GM21529 (cell line): ENCODE data around the gene SHQ1.

ENCODE experiments used
- ATAC-seq: cut with Tn5 transposase; IDR thresholded peaks from one replicate; pipeline ENCODE4 v1.9.1; 2021; ENCODE audit not compliant: unreplicated experiment

The SHQ1 gene

GRCh38 chr3:72847751-72848702 lies at the start of gene SHQ1:
SHQ1 (minus strand) TSS chr3:72848445; CDS start chr3:72848340, 105 bp downstream.
- peak; percentile 92 for ATAC-seq

DNA sequence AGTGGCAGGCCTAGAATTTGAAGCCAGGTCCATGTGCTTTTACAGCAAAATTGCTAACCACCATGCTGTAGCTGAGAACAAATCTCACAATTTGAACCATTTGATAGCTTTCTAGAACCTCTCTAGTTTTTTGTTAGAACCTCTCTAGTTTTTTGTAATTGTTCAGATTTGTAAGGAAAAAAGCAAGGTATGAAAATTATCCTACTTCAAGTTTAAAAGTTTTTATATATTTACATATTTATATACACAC lies 49.4 kb upstream of the SHQ1 start:
- no peak for ATAC-seq

DNA sequence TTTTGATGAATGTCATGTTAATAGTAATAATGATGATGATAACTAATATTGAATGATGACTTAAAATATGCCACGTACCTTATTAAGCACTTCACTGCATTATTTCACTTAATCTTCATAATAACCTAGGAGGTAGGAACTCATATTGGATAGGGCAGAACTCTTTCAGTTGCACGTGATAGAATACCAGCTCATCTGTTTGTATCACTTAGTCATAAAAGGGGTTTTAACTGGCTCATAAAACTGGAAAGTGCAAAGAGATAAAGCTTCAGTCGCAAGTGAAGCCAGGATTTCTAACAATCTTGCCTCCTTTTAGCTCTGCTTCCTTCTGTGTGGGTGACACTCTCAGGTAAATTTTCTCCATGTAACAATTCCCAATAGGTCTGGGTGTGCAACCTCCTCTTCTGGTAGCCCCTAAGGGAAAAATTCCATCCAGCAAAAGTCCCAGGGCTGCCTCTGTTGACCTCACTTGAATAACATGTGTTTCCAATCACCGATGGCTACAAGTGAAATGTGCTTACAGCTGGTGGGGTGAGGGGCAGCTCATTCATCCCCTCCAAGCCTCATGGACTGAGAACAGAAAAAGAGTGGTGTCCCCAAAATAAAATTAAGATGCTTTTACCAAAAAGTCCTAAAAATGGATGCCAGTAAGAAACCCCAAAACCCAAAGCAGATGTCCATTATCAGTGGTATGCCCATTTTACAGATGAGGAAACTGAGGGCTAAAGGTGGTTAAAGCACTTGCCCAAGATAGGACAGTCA lies 48.9 kb upstream of the SHQ1 start:
- no peak for ATAC-seq

GRCh38 chr3:72894976-72895552 lies 46.8 kb upstream of the SHQ1 start:
- ATAC-seq, result no peak

GRCh38 chr3:72892870-72893269 lies 44.6 kb upstream of the SHQ1 start:
- no peak for ATAC-seq

DNA sequence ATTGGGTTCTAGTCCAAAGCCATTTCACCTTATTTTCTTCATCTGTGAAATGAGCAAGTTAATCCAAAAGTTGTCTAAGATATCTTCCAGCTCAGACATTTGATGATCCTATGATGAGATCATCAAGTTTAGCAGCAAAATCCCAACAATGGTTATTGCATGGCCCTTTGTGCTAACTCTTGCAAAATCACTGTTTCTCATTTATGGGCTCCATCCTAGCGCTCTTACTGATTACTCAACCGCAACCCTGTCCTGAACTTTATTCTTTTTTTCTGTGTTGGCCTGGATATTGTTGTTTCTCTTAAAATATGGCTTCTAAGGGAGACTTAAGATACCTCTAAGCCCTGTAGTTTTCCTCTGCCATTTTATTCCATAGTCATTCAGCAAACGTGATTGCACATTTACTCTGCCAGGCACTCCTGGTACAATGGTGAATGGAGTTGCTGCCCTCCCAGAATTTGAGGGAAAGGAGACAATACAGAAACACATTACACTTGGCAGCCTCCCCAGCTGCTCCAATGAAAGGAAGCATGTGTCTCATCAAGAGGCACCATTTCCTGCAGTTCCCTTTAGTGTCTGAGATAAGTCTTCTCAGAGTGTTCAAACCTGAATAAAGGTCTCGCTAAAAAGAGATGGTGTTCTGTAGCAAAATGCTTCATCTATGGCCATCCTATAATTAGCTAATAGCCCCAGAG lies 44.0 kb upstream of the SHQ1 start:
- ATAC-seq, result no peak

DNA sequence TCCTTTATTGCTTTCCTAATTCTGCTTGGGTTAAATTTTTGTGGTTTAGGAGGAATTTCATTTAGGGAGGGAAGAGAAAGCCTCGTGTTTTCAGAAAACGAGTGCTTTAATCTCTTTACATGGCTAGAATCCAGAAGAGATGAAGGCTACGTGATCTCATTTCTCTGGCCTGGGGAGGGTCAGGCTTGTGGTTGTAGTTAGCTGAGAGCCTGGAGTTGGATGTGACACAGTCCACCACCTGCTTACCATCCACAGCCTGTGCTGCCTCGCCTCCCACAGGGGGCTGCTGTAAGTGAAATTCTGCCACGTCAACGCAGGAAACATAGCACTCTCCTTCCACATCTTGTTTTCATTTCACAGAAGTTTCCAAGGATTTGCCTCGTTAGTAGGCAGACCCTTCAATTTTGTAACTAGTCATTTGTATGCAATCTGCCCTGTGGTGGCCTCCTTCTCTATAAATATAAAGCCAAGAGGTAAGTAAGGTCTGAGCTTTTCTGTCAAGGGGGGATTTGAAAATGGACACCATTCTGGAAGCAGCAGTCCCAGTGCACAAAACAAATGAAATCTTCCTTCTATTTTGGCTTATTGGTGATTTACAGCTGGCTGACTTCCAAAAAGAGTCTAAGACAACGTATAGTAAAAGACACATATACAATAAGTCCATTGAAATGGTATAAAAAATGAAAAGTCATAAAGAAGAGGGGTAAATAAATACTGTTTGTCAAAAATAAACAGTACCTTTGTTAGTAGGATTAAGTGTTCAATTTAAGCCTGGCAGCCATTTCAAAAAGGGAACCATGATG lies 43.0 kb upstream of the SHQ1 start:
- ATAC-seq, result no peak

DNA sequence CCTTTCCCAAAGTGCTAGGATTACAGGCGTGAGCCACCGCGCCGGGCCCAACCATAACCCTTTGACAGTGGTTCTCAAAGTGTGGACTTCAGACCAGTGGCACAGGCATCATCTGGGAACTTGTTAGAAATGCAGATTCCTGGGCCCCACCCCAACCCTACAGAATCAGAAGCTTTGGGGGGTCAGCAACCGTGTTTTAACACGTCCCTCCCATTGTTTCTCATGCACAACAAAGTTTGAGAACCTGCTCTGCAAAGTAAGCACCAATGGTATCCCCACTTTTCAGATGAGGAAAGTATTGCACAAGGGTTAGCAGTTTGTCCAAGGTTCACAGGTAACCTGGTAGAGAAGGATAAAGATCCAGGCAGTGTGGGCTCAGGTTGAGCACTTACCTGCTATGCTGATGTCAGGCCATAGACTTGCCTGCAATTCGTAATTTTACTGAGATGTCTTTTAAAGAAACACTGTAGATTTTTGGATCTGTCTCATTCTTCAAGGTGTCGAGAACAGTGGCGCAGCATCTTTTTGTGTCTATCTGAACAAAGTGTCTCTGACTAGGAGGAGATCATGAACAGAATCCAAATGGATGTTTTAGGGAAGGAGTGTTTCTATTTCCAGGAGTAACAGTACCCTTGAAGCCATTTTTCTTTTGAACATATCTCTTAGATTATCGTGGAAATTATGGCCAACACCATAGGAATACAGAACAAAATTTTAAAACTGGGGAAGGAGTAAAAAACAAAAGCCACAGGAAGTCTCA lies 42.1 kb upstream of the SHQ1 start:
- no peak for ATAC-seq

- no peak for ATAC-seq
Measured at GRCh38 chr3:72889310-72890165, 41.3 kb upstream of the SHQ1 start.

- no peak for ATAC-seq
Measured at GRCh38 chr3:72888546-72889309, 40.5 kb upstream of the SHQ1 start.

GRCh38 chr3:72887705-72888545 lies 39.7 kb upstream of the SHQ1 start, which contains the start of gene GXYLT2:
GXYLT2 (plus strand) TSS chr3:72888046; CDS start chr3:72888234, 188 bp downstream.
- ATAC-seq, result peak; percentile 72

DNA sequence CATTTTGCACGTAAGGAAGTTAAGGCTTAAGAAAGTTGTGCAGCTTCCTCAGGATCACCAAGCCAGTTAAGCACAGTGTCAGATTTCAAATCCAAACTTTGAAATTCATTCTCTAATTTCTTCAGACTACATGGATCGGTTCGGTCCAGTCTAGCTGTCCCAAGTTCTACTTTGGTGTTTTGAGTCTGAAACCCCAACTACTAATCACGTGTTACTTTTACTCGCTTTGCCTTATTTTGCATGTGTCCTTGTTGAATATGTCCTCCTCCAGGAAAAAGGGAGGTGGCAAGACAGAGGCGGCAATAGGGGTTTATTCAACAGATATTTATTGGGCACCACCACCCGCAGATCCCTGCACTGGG lies 39.1 kb upstream of the SHQ1 start:
- ATAC-seq, result no peak

- ATAC-seq, result no peak
Measured at GRCh38 chr3:72872183-72872582, 23.9 kb upstream of the SHQ1 start.

DNA sequence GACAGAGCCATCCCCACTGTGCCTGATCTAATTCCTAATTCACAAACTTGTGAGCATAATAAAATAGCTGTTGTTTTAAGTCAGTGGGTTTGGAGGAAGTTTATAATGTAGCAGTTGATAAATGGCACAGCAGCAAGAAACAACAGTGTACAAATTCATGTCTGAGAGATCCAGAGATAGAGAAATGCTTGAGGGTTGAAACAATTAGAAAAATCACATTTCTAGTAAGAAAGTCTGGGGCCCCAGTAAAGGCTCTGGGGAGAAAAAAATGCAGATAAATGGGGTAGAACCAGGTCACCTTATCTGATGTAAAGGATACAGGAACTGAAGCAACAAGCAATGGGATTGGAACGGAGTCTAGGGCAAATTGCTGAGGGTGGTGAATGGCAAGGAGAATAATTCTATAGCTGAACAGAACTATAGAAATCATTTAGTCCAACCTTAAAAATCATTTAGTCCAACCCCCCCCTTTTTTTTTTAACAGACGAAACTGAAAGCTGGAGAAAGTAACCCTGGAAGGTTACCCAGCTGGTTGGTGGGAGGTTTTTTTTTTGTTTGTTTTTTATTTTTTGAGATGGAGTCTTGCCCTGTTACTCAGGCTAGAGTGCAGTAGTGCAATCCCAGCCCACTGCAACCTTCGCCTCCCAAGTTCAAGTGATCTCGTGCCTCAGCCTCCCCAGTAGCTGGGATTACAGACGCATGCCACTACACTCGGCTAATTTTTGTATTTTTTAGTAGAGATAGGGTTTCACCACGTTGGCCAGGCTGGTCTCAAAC lies 14.3 kb upstream of the SHQ1 start:
- ATAC-seq, result no peak

GRCh38 chr3:72860846-72861245 lies 12.6 kb upstream of the SHQ1 start:
- no peak for ATAC-seq

- no peak for ATAC-seq
Measured at GRCh38 chr3:72860053-72860452, 11.8 kb upstream of the SHQ1 start.
